ENCODE data around the gene SMAD4.
"Not testable (repeated sequence)": the region's sequence is repeated elsewhere in the genome, so short reads cannot be mapped to it uniquely, and the experiment has no call there.

Gene SMAD4

DNA sequence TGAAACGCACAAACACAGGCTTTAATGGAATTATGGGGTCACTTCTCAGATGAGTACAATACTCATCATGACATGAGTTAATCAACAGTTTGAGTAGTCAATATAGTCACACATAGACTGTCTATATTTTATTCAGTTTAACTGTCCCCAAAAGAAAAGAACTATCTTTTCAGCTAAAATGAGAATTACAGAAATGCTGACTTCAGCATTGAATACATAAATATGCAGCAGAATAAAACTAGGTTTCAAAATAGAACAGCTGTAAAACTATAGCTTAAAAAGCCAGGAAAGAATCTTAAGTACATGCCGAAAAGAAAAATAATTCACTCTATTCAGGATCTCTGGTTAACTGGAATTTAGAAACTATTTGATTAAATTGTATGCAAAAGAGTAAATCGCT, 30.0 kb downstream of the SMAD4 start:
- no peak overlapping the region for H3K4me3 ChIP-seq
- H3K27ac ChIP-seq = no peak overlapping the region

DNA sequence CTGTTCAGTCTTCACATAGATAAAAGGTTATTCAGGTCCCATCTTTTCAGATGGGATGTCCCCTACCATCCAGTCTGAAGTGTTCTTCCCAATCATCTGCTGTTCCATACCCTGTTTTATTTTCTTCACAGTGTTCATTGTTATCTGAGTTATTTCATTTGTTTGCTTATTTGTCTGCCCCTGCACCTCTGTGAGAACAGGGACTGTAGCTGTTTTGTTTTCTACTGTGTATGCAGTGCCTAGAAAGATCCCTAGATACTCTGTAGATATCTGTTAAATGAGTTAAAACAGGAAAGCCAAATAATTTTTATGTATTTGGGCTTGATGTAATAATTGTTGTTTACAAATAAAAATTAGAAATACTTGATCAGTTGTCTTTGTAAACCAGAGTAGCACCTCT, 34.2 kb downstream of the SMAD4 start:
- H3K4me3 ChIP-seq = no peak overlapping the region
- no peak overlapping the region for H3K27ac ChIP-seq

DNA sequence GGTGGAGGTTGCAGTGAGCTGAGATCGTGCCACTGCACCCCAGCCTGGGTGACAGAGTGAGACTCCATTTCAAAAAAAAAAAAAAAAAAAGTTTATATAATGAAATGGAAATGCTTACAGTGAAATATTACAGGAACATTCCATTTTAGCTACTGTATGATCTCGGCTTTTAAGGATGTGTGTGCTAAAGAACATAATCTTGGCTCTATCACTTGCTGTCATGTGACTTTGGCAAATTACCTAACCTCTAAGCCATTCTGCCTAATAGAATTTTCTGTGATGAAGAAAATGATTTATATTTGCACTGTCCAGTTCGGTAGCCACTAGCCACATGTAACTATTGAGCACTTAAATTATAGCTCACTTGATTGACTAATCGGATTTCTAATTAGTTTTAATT, 36.3 kb downstream of the SMAD4 start:
- H3K27ac ChIP-seq = no peak overlapping the region
- H3K4me3 ChIP-seq = no peak overlapping the region

DNA sequence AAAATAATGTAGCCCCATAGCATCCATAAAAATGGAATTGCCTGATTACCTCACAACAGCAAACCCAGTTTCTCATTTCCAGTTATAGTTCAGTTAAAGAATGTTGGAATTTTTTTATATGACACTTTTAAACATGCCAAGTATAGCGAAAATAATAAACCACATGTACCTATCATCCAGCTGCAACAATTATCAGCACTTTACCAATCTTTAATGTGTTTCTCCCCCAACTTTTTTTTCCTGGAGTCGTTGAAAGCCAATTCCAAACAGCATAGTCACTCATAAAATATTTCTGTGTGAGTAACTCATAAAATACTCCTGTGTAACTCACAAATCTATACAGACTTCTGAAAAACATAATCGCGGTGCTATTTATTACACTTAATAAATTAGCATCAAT, 38.1 kb downstream of the SMAD4 start:
- Histone ChIP-seq H3K27ac (no peak overlapping the region), H3K4me3 (no peak overlapping the region)

DNA sequence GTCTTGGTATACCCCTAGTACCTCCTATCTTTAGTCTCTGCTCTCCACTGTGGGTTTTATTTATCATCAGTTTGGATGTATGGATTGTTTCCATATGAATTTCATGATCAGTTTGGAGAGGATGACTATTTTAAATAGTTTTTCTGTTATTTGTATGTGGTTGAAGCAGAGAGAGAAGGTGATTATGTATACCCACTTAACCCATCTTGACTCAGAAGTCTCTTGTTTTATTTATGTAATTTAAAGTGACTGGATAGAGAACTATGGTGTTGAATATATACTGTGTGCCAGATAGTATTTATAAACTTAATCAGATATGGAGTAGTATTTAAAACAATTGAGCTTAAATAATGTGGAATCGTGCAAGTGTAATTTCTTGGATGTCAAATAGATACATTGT, 39.9 kb downstream of the SMAD4 start:
- no peak overlapping the region for H3K27ac ChIP-seq
- H3K4me3 ChIP-seq = no peak overlapping the region

DNA sequence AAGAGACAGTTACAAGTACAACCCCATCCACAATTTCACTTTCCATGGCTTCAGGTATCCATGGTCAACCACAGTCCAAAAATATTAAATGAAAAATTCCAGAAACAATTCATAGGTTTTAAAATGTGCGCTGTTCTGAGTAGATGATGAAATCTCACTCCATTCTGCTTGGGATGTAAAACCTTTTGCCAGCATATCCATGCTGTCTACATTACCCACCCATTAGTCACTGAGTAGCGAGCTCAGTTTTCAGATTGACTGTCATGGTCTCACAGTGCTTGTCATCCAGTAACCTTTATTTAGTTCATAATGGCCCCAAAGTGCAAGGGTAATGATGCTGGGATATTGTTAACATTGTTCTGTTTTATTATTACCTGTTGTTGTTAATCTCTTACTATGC, 40.5 kb downstream of the SMAD4 start:
- H3K4me3 ChIP-seq = no peak overlapping the region
- H3K27ac ChIP-seq = no peak overlapping the region

DNA sequence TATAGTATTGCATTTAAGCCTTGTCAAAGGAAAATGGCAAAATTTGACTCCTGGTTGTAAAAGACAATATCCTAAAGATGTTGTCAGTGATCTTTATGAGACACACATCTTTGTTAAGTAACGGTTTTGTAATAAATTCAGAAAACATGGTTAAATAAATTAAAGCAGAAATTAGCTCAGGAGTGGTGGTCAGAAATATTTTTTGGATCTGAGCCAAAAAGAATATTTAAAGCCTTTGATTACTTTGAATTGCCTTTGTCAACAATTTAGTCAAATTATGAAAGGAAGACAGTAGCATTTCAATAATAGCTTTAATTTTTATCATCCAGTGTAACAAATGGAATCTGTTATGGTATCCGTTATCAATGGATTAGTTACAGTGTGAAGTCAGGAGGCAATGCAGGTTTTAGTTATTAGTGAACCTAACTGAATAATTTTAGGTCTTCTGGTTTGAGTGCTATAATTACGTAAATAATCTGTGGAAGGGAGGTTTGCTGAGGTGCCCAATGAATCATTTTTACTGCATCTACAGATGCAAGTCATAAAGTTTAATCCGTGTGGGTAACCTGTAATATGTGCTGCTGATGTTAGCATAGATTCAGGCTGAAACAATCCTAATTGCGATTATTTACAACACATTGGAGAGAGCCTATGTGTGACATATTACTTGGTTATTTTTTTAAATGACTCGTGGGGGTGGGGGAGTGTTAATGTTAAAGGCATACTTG, 42.7 kb downstream of the SMAD4 start:
- Histone ChIP-seq H3K4me3 (no peak overlapping the region), H3K27ac (no peak overlapping the region)

DNA sequence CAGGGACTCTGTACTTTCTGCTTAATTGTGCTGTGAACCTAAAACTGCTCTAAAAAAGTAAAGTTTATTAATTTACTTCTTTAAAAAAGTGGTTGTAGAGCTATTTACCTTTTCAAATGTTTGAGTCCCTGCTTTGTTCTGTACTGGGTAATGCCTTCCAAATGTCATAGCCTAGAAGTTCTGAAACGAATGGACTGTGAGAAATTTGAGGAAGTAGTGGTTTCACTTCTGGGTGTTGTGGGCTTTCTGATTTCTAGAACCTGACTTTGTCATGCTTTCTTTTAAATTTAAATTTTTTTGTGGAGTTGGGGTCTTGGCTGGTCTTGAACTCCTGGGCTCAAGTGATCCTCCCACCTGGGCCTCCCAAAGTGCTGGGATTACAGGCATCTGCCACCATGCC, 44.6 kb downstream of the SMAD4 start:
- no peak overlapping the region for H3K27ac ChIP-seq
- H3K4me3 ChIP-seq = no peak overlapping the region

DNA sequence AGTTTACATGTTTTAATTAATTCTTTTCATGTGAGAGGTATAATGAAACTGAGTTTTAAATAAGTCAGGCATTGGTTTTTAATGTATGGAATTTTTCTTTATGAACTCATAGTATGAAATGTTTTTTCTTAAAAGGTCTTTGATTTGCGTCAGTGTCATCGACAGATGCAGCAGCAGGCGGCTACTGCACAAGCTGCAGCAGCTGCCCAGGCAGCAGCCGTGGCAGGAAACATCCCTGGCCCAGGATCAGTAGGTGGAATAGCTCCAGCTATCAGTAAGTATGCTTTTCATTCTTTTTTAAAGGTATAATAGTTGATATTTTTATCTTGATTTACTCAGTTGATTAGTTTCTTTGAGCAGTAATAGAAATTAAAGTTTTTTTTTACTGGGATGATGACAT, 46.5 kb downstream of the SMAD4 start:
- Histone ChIP-seq H3K4me3 (no peak overlapping the region), H3K27ac (no peak overlapping the region)

DNA sequence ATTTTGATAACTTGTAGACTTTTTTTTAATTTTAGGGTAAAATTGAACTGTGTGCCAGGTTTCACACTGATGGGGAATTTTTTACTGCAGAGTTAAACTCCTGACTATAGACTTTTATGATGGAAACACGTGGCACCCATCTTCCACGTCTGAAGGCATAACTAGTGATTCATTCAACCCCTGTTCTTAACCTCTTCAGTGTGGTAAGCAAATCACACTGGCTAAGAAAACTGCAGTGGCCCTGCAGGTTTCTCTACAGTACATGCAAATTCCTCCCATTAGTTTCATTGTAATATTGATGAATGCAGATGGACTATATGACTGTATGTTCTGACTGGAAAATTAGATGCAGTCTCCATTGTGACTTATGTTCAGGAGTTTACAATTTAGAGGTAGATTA, 47.2 kb downstream of the SMAD4 start:
- H3K4me3 ChIP-seq = no peak overlapping the region
- peak overlapping the region in 1 of 21 experiments; percentile 2 for H3K27ac ChIP-seq

DNA sequence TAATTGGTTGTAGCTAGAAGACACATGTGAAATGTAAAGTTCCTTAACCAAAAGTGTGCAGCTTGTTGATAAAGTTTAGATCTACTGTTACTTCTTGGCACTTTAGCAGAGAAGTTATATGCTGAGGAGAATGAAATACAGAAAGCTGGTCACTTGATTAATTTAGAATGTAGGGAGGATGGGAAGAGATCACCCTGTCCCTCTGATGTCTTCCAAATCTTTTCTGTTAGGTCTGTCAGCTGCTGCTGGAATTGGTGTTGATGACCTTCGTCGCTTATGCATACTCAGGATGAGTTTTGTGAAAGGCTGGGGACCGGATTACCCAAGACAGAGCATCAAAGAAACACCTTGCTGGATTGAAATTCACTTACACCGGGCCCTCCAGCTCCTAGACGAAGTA, 48.0 kb downstream of the SMAD4 start:
- H3K27ac ChIP-seq = no peak overlapping the region
- H3K4me3 ChIP-seq = no peak overlapping the region

DNA sequence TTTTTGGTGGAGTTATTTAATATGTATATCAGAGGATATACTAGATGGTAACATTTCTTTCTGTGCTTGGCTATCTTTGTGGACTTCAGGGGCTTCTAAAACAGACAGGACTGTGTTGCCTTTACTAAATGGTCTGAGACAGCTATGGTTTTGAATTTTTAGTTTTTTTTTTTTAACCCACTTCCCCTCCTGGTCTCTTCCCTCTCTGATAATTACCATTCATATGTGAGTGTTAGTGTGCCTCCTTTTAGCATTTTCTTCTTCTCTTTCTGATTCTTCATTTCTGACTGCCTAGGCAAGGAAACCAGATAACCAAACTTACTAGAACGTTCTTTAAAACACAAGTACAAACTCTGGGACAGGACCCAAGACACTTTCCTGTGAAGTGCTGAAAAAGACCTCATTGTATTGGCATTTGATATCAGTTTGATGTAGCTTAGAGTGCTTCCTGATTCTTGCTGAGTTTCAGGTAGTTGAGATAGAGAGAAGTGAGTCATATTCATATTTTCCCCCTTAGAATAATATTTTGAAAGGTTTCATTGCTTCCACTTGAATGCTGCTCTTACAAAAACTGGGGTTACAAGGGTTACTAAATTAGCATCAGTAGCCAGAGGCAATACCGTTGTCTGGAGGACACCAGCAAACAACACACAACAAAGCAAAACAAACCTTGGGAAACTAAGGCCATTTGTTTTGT, 52.7 kb downstream of the SMAD4 start:
- peak overlapping the region in 1 of 21 experiments; percentile 41 for H3K27ac ChIP-seq

DNA sequence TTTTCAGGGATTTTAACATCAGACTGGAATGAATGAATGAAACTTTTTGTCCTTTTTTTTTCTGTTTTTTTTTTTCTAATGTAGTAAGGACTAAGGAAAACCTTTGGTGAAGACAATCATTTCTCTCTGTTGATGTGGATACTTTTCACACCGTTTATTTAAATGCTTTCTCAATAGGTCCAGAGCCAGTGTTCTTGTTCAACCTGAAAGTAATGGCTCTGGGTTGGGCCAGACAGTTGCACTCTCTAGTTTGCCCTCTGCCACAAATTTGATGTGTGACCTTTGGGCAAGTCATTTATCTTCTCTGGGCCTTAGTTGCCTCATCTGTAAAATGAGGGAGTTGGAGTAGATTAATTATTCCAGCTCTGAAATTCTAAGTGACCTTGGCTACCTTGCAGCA, 53.4 kb downstream of the SMAD4 start:
- H3K27ac ChIP-seq = peak overlapping the region in 1 of 21 experiments; percentile 41

More for the DNA sequence above, 52.7 kb downstream of the SMAD4 start:
- H3K4me3 ChIP-seq = no peak overlapping the region

DNA sequence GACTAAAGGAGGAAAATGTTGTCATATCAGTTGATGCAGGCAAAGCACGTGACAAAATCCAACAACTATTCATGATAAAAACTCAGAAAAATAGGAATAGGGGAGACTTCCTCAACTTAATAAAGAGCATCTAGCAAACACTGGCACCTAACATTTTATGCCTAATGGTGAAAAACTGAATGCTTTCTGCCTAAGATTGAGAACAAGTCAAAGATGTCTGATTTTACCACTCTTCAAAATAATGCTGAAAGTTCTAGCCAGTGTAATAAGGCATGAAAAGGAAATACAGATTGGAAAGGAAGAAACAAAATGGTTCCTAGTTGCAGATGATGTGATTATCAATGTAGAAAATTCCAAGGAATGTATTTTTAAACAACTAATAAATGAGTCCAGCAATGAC, 58.4 kb downstream of the SMAD4 start:
- H3K4me3 ChIP-seq = no peak overlapping the region
- H3K27ac ChIP-seq = no peak overlapping the region

More for the DNA sequence above, 53.4 kb downstream of the SMAD4 start:
- no peak overlapping the region for H3K4me3 ChIP-seq

DNA sequence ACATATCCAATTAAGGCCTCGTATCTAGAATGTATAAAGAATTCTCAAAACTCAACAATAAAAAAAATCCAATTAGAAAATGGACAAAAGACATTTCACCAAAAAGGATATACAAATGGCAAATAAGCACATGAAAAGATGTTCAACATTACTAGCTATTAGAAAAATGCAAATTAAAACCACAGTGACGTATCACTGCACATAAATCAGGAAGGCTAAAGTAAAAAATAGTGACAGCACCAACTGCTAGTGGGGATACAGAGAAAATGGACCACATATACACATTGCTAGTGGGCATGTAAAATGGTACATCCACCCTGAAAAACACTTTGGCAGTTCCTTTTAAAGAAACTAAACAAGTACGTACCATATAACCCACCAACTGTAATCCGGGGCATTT, 59.7 kb downstream of the SMAD4 start:
- Histone ChIP-seq H3K27ac (no peak overlapping the region), H3K4me3 (no peak overlapping the region)

DNA sequence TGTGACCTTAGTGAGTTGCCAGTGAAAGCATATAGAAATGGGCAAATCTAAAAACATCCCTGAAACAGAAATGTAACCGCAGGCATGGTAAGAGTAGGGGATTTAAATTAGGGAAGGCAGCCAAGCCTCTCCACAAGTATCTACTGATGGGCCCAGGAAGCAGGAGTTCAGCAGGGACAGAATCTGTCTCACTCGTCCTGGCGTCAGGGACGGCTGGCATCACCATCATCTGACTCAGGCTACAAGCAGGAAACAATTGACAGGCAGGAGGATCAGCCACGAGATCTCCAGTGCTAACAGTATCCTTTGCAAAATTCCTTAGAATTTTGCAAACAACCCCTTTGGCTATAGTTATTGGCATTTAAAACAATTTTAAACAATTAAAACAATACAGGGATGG, 61.3 kb downstream of the SMAD4 start:
- Histone ChIP-seq H3K4me3 (no peak overlapping the region), H3K27ac (no peak overlapping the region)

DNA sequence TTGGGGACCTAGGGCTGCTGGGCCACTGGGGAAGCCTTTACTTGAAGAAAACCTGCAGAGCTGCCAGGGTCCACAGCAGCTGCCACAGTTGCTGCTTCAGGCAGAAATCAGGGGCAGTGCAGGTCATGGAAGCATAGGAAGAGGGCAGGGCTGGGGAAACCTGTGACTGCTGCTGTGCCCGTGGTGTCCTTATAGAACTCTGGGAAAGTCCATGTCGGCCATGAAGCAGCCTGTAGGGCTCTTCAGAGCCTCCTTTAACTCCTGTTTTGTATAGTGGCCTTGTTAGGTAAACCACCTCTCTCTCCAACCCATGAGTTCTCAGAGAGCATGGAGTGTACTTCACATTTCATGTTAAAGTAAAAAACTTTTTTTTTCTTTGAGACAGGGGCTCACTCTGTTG, 62.1 kb downstream of the SMAD4 start:
- Histone ChIP-seq H3K27ac (no peak overlapping the region), H3K4me3 (no peak overlapping the region)

DNA sequence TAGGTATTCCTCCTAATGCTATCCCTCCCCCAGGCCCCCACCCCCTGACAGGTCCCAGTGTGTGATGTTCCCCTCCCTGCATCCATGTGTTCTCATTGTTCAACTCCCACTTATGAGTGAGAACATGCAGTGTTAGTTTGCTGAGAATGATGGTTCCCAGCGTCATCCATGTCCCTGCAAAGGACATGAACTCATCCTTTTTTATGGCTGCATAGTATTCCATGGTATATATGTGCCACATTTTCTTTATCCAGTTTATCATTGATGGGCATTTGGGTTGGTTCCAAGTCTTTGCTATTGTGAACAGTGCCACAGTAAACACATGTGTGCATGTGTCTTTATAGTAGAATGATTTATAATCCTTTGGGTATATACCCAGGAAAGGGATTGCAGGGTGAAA, 63.0 kb downstream of the SMAD4 start:
- H3K27ac ChIP-seq, H3K4me3 ChIP-seq: not testable (repeated sequence)

DNA sequence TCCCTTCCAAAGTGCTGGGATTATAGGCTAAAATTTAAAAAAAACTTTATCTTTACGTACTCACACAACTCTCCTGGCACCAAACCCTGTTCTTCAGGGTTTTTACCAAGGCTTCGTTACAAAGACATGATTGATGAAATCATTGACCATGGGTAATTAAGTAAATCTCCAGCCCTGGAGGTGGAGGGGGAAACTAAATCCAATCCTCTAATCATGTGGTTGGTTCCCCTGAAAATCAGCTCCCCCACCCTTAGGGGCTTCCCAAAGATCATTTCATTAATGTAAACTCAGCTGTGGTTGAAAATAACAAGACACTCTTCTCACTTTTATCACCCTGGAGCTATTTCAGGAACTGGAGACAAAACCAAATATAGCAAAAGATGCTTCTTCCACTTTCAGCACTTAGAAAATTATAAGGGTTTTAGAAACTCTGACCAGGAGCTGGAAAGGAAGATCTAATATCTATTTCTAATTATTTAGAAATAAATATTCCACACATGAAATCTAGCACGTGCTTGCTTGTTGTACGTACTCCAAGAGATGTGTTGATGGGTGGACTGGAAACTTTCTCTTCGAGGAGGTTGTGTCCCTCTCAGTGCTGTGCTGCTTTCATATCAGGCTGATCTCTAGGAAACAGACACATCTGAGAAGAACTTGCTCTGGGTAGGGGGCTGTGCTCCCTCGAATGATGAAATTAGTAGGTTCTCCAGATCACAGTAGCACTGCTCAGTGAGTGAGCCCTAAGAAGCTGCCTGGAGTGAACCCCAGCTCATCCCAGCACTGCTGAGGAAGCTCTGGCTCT, 67.2 kb downstream of the SMAD4 start:
- Histone ChIP-seq H3K27ac (no peak overlapping the region), H3K4me3 (no peak overlapping the region)

DNA sequence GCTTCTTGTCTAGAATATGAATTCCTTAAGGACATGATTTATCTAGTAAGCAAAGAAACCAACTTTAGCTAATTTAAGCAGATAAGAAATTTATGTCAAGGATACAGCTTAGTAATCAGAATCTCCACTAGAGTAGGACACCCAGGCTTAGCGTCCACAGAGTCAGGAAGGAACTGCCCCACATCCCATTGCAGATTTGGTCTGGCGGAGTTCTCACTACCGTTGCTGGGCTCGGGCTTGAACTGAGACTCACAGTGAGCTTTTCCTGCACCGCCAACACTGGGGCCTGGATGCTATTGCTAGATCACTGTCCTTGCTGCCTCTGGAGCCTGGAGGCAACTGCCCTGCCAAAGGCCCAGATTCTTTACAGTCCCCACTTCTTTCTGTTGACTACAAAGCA, 68.1 kb downstream of the SMAD4 start:
- H3K27ac ChIP-seq = no peak overlapping the region
- H3K4me3 ChIP-seq = no peak overlapping the region

DNA sequence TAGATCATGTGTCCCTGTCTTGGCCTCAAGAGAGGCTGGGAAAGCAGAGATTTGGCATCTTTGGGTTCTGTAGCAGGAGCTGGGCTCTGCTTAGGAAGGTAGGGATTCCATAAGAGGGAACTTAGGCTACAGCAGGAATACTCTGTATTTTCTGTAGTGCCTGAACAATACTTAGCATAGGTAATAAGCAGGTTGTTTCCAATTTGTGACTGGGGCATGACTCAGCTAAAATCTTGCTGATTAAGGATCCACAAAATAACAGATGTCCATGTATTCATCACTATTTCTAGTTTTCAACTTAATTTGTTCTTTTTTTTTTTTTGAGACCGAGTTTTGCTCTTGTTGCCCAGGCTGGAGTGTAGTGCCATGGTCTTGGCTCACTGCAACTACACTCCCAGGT, 68.5 kb downstream of the SMAD4 start:
- no peak overlapping the region for H3K27ac ChIP-seq

More for the DNA sequence above, 68.5 kb downstream of the SMAD4 start:
- H3K4me3 ChIP-seq = no peak overlapping the region
